HepG2 (cell line): ENCODE measurements around the gene XRCC3. TPM values are rescaled to one million over a fixed set of nuclear protein-coding genes. Genes with fewer than 3 reads are reported as not detected.

Source experiments
- ATAC-seq: fragments of 200-7000 bp; cut with Tn5 transposase; 3 replicates; pipeline ENCODE4 v1.9.1; 2020; ENCODE audit warnings: mild to moderate bottlenecking, moderate library complexity
- BruUV-seq: library from RNA; stranded (reverse); fragments of 400-500 nt; replicated peaks from 2 replicates; lab custom pipeline; 2021; lab: Mats Ljungman, UMichigan
- CTCF ChIA-PET: fragments of 300-600 bp; formaldehyde crosslinking; extraction: SDS; loops from one replicate; lab custom pipeline; 2021; ENCODE audit warnings: low total read pairs, inconsistent platforms, low intra/inter-chr PET ratio; lab: Yijun Ruan, JAX
- POLR2A ChIA-PET: fragments of 350-600 bp; sonication (Branson Sonifier 250); formaldehyde crosslinking; loops from one replicate; lab custom pipeline; 2020; ENCODE audit warnings: antibody characterized with exemption, inconsistent platforms; lab: Yijun Ruan, JAX
- DNase-seq: peaks from one replicate; pipeline ENCODE4 v3.0.0-alpha.2; 2015; ENCODE audit warnings: low spot score
- FAIRE-seq: peaks from 3 replicates; lab custom pipeline; 2011; peaks lifted over from hg19 to GRCh38; lab: Jason Lieb, UNC
- H2AFZ ChIP-seq: one replicate; pipeline ENCODE4 v1.6.1; 2011; ENCODE audit warnings: low read length, inconsistent platforms
- H3K27ac ChIP-seq: fragments of 300-600 bp; 3 replicates; pipeline ENCODE4 v1.8.0; 2011; ENCODE audit warnings: mixed run types, mild to moderate bottlenecking, mixed read lengths, low read length, inconsistent platforms; ENCODE audit not compliant: insufficient read depth; ENCODE audit errors: extremely low read length
- H3K27me3 ChIP-seq, 2 experiments: fragments of 200-600 bp in 1 of 2; 2 replicates in 1 of 2; 3 replicates in 1 of 2; pipeline versions ENCODE4 v1.6.0 to v1.8.0; 2011; ENCODE audit warnings: low read length in 2 of 2, mild to moderate bottlenecking in 2 of 2, moderate library complexity in 2 of 2, inconsistent platforms in 1 of 2; ENCODE audit not compliant: insufficient read depth in 2 of 2, control insufficient read depth in 1 of 2
- H3K36me3 ChIP-seq, 2 experiments: fragments of 200-600 bp in 1 of 2; replicated peaks in 1 of 2; 2 replicates in 1 of 2; 3 replicates in 1 of 2; pipeline versions ENCODE4 v1.5.1 to v1.8.0; 2011; ENCODE audit warnings: low read length in 2 of 2, inconsistent platforms in 1 of 2; ENCODE audit not compliant: insufficient read depth in 2 of 2, control insufficient read depth in 1 of 2
- H3K4me1 ChIP-seq: 2 replicates; pipeline ENCODE4 v1.5.1; 2012; ENCODE audit warnings: low read length, inconsistent platforms; ENCODE audit not compliant: insufficient read depth
- H3K4me2 ChIP-seq: 2 replicates; pipeline ENCODE4 v1.6.0; 2011; ENCODE audit warnings: low read depth, low read length, inconsistent platforms
- H3K4me3 ChIP-seq, 3 experiments: fragments of 200-600 bp in 1 of 3; sonication (generic), shearing (Covaris generic) in 1 of 3; replicated peaks in 1 of 3; 2 replicates each; pipeline ENCODE4 v1.5.1; 2011 to 2016; ENCODE audit warnings: low read length in 3 of 3, inconsistent platforms in 2 of 3, low read depth in 2 of 3, mild to moderate bottlenecking in 2 of 3, control low read depth in 1 of 3, mixed read lengths in 1 of 3; ENCODE audit not compliant: insufficient read depth in 1 of 3
- H3K79me2 ChIP-seq: one replicate; pipeline ENCODE4 v1.6.1; 2011; ENCODE audit warnings: low read length, inconsistent platforms; ENCODE audit not compliant: insufficient read depth
- H3K9ac ChIP-seq: 2 replicates; pipeline ENCODE4 v1.6.0; 2011; ENCODE audit warnings: mild to moderate bottlenecking, low read depth, low read length, inconsistent platforms; ENCODE audit not compliant: insufficient read depth
- H3K9me3 ChIP-seq: 2 replicates; pipeline ENCODE4 v1.5.1; 2012; ENCODE audit warnings: mild to moderate bottlenecking, low read length
- H4K20me1 ChIP-seq: 2 replicates; pipeline ENCODE4 v1.6.0; 2011; ENCODE audit warnings: inconsistent platforms, mild to moderate bottlenecking, low read length, moderate library complexity; ENCODE audit not compliant: insufficient read depth
- DPF2 ChIP-seq: sonication (generic); formaldehyde crosslinking; IDR thresholded peaks from 2 replicates; pipeline ENCODE4 v1.4.0; 2020; ENCODE audit warnings: mild to moderate bottlenecking, low read depth, missing genetic modification reagents, borderline replicate concordance
- DZIP1 ChIP-seq: sonication (generic); formaldehyde crosslinking; IDR thresholded peaks from 2 replicates; pipeline ENCODE4 v1.5.0; 2020; ENCODE audit warnings: mild to moderate bottlenecking, missing genetic modification reagents
- ERF ChIP-seq: IDR thresholded peaks from 2 replicates; pipeline ENCODE4 v1.6.1; 2018; ENCODE audit warnings: missing biosample characterization, missing genetic modification reagents
- LRRFIP1 ChIP-seq: sonication (generic); formaldehyde crosslinking; conservative IDR thresholded peaks from 2 replicates; pipeline ENCODE4 v1.4.0; 2020; ENCODE audit warnings: missing genetic modification reagents
- MYNN ChIP-seq: sonication (generic); formaldehyde crosslinking; IDR thresholded peaks from 2 replicates; pipeline ENCODE4 v1.4.0; 2020; ENCODE audit warnings: mild to moderate bottlenecking, low read depth, missing genetic modification reagents
- NCOA1 ChIP-seq: sonication (generic); formaldehyde crosslinking; IDR thresholded peaks from 2 replicates; pipeline ENCODE4 v1.9.0; 2021; ENCODE audit warnings: missing genetic modification reagents
- PRDM15 ChIP-seq: sonication (generic); formaldehyde crosslinking; IDR thresholded peaks from 2 replicates; pipeline ENCODE4 v1.4.0; 2020; ENCODE audit warnings: missing genetic modification reagents
- RFX1 ChIP-seq: fragments of 450-650 bp; IDR thresholded peaks from 2 replicates; pipeline ENCODE4 v1.6.1; 2017
- SMAD1 ChIP-seq: sonication (generic); formaldehyde crosslinking; IDR thresholded peaks from 2 replicates; pipeline ENCODE4 v1.4.0; 2020; ENCODE audit warnings: missing genetic modification reagents, low read depth, mild to moderate bottlenecking, borderline replicate concordance
- ZNF33A ChIP-seq: sonication (generic); formaldehyde crosslinking; IDR thresholded peaks from 2 replicates; pipeline ENCODE4 v1.5.1; 2020; ENCODE audit warnings: missing genetic modification reagents, mild to moderate bottlenecking, moderate library complexity, borderline replicate concordance
- ZNF660 ChIP-seq: sonication (generic); formaldehyde crosslinking; IDR thresholded peaks from 2 replicates; pipeline ENCODE4 v1.5.1; 2020; ENCODE audit warnings: mild to moderate bottlenecking, low read depth, missing genetic modification reagents, borderline replicate concordance
- ZNF704 ChIP-seq: sonication (generic); formaldehyde crosslinking; IDR thresholded peaks from 2 replicates; pipeline ENCODE4 v1.8.1; 2023; ENCODE audit warnings: mild to moderate bottlenecking, inconsistent platforms, moderate library complexity, missing genetic modification reagents, borderline replicate concordance
- ZNF788 ChIP-seq: sonication (generic); formaldehyde crosslinking; IDR thresholded peaks from 2 replicates; pipeline ENCODE4 v1.5.0; 2020; ENCODE audit warnings: mild to moderate bottlenecking, missing genetic modification reagents, borderline replicate concordance
- WGBS: methylation state at CpG from one replicate; pipeline ENCODE4 v1.1.6; 2017; ENCODE audit warnings: low lambda C conversion rate; 5-methylcytosine and 5-hydroxymethylcytosine counted together
- in situ Hi-C: cut with HindIII; loops from 2 replicates; pipeline ENCODE4 v1.10.0; 2017; ENCODE audit warnings: low pct_unique_long_range_greater_than_20kb; ENCODE audit not compliant: extremely low pct_ligation_motif_present
- intact Hi-C: fragments of 100-400 bp; cut with micrococcal nuclease; formaldehyde crosslinking; loops from one replicate; pipeline ENCODE4 v1.10.0; 2022; ENCODE audit not compliant: unreplicated experiment
- polyA plus RNA-seq, 8 experiments: library from polyadenylated mRNA; depleted of rRNA in 3 of 8; stranded (reverse) in 7 of 8; unstranded in 1 of 8; fragments of >200 nt; fragmentation: Illumina TruSeq in 4 of 8; extraction: Trizol in 4 of 8; gene quantifications; 2 replicates each; pipeline versions ENCODE4 v1.2.1 to v1.2.3, GENCODE V29; 2011 to 2016; ENCODE audit warnings: low read depth in 4 of 8, missing spikeins in 1 of 8, mixed read lengths in 1 of 8; ENCODE audit not compliant: insufficient read depth in 1 of 8
- total RNA-seq, 5 experiments: library from RNA; depleted of rRNA; stranded (reverse); fragments of >200 nt; fragmentation: Illumina TruSeq; extraction: Trizol; gene quantifications; 2 replicates each; pipeline ENCODE4 v1.2.3, GENCODE V29; 2016; ENCODE audit warnings: low read depth in 1 of 5

Gene XRCC3
- total and polyA plus RNA-seq, 2 of the 13 experiments (the other 11 are each of a cell fraction or from before 2014, with no cell fraction given), result 5.4 to 25.8 TPM

GRCh38 chr14:103654619-103655018, 60.6 kb downstream of the XRCC3 start (continued):
- no peak for TF ChIP-seq DZIP1
- no peak for TF ChIP-seq SMAD1
- no peak for TF ChIP-seq DPF2

GRCh38 chr14:103653805-103654204, 61.4 kb downstream of the XRCC3 start:
- ATAC-seq, result no peak
- TF ChIP-seq RFX1 (no peak), NCOA1 (CRISPR knock-in tag) (no peak), ZNF704 (no peak), ZNF33A (no peak), LRRFIP1 (no peak), ZNF660 (CRISPR knock-in tag) (no peak), ZNF788 (CRISPR knock-in tag) (no peak), MYNN (CRISPR knock-in tag) (no peak), PRDM15 (no peak), ERF (CRISPR knock-in tag) (no peak)

More at GRCh38 chr14:103653805-103654204, 61.4 kb downstream of the XRCC3 start:
- ChIA-PET POLR2A (no interaction called here), CTCF (no interaction called here)
- 99% methylated on average over 4 of the region's 4 CpGs for WGBS
- H3K4me3 ChIP-seq, result no peak overlapping the region
- no peaks in the 10 kb centered on the region for H3K4me1 ChIP-seq
- FAIRE-seq (no peak), DNase-seq (no peak)
- no peaks in the 10 kb centered on the region for H3K9me3 ChIP-seq
- H2AFZ ChIP-seq, result no peak overlapping the region
- no TSS peak for BruUV-seq
- no peaks in the 10 kb centered on the region for H3K27me3 ChIP-seq
- no peak overlapping the region for H3K4me2 ChIP-seq
- H3K79me2 ChIP-seq, result peaks cover 20% of the 10 kb centered on the region
- H4K20me1 ChIP-seq, result peaks cover 5% of the 10 kb centered on the region; the same call in 1 of the 2 replicates
- H3K9ac ChIP-seq, result no peak overlapping the region
- intact Hi-C loops (no loop called here), in situ Hi-C loops (no loop called here)
- H3K27ac ChIP-seq, result no peak overlapping the region
- H3K36me3 ChIP-seq, result peaks cover 23 to 36% of the 10 kb centered on the region in 2 experiments
